ENCODE measurements around the gene JPT1.

DNA sequence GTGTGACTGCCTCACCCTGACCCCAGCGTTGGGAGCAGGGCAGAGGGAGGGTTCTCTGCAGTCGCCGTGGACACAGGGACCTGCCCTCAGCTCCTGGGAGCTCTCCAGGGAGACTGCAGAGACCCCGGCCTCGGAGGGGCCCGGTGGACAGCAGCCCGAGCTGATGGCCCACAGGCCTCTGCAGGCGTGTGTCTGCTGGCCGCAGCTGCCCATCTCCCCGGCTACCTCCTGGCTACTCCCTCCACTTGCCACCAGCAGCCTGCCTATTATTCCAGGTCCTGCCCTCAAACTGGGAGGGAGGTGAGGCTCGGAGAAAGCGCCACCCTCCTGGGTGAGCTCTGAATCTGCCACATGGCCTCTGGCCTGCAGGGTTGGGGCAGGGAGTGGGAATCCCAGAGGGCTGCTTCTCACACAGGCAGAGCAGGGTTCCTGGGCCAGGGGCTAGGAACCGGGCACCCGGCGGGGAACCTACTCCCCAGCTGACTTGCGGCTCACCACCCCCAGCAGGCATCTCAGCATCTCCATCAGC lies 59.4 kb downstream of the JPT1 start:
- TF ChIP-seq, protein P1, sequence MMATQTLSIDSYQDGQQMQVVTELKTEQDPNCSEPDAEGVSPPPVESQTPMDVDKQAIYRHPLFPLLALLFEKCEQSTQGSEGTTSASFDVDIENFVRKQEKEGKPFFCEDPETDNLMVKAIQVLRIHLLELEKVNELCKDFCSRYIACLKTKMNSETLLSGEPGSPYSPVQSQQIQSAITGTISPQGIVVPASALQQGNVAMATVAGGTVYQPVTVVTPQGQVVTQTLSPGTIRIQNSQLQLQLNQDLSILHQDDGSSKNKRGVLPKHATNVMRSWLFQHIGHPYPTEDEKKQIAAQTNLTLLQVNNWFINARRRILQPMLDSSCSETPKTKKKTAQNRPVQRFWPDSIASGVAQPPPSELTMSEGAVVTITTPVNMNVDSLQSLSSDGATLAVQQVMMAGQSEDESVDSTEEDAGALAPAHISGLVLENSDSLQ (IDR thresholded peaks at IDR 0.05), result no peak
- TF ChIP-seq TARDBP (IDR thresholded peaks at IDR 0.05) (no peak), SUZ12 (IDR thresholded peaks at IDR 0.05) (no peak), NFRKB (IDR thresholded peaks at IDR 0.05) (no peak), ARNT (IDR thresholded peaks at IDR 0.05) (no peak), ELF4 (IDR thresholded peaks at IDR 0.05) (no peak), FOXA1 (IDR thresholded peaks at IDR 0.05) (no peak), SP1 (IDR thresholded peaks at IDR 0.05) (no peak), BHLHE40 (IDR thresholded peaks at IDR 0.05; ENCODE audit: borderline replicate concordance) (no peak), FOXK2 (IDR thresholded peaks at IDR 0.05) (no peak), CTBP1 (IDR thresholded peaks at IDR 0.05; ENCODE audit: borderline replicate concordance) (no peak)

All from HEK293T (cell line).